HepG2 (cell line): Measurements from ENCODE around the gene PRR11. TPM values are rescaled to one million over a fixed set of nuclear protein-coding genes. Genes with fewer than 3 reads are reported as not detected.

ENCODE experiments used
- AGO2 ChIP-seq: fragments of 200-400 bp; formaldehyde crosslinking; optimal IDR thresholded peaks from 2 replicates; pipeline ENCODE3; 2017; ENCODE audit warnings: mild to moderate bottlenecking, low read depth, low read length, moderate library complexity
- ARNT ChIP-seq: fragments of 450-650 bp; IDR thresholded peaks from 2 replicates; pipeline ENCODE4 v1.6.1; 2017
- ATF7-NPFF ChIP-seq: sonication (generic); formaldehyde crosslinking; IDR thresholded peaks from 2 replicates; pipeline ENCODE4 v1.8.1; 2023; ENCODE audit warnings: mild to moderate bottlenecking, low read depth, missing genetic modification reagents, moderate library complexity
- CREB1 ChIP-seq, 2 experiments: fragments of 450-650 bp in 1 of 2; IDR thresholded peaks; 2 replicates each; pipeline ENCODE4 v1.6.1; 2016 to 2017; ENCODE audit warnings: control low read depth in 1 of 2, mild to moderate bottlenecking in 1 of 2, missing compliant biosample characterization in 1 of 2, missing genetic modification characterization in 1 of 2
- EEA1 ChIP-seq: sonication (generic); formaldehyde crosslinking; IDR thresholded peaks from 2 replicates; pipeline ENCODE4 v1.5.1; 2020; ENCODE audit warnings: mild to moderate bottlenecking, missing genetic modification reagents, borderline replicate concordance
- FOXP4 ChIP-seq: sonication (generic); formaldehyde crosslinking; IDR thresholded peaks from 2 replicates; pipeline ENCODE4 v1.4.0; 2020; ENCODE audit warnings: missing genetic modification reagents
- GATA4 ChIP-seq: sonication (generic); IDR thresholded peaks from 2 replicates; pipeline ENCODE4 v1.6.1; 2016; ENCODE audit warnings: antibody characterized with exemption, low read depth, borderline replicate concordance
- IRF9 ChIP-seq: sonication (generic); formaldehyde crosslinking; IDR thresholded peaks from 2 replicates; pipeline ENCODE4 v1.8.0; 2022; ENCODE audit warnings: missing genetic modification reagents, mild to moderate bottlenecking, borderline replicate concordance
- NR0B2 ChIP-seq: sonication (generic); formaldehyde crosslinking; IDR thresholded peaks from 2 replicates; pipeline ENCODE4 v1.4.0; 2020; ENCODE audit warnings: mild to moderate bottlenecking, missing genetic modification reagents
- RELA ChIP-seq: sonication (generic); formaldehyde crosslinking; IDR thresholded peaks from 2 replicates; pipeline ENCODE4 v1.4.0; 2020; ENCODE audit warnings: missing genetic modification reagents
- RFX1 ChIP-seq: fragments of 450-650 bp; IDR thresholded peaks from 2 replicates; pipeline ENCODE4 v1.6.1; 2017
- SNAPC2 ChIP-seq: sonication (generic); formaldehyde crosslinking; IDR thresholded peaks from 2 replicates; pipeline ENCODE4 v1.8.1; 2022; ENCODE audit warnings: mild to moderate bottlenecking, missing genetic modification reagents
- SNRNP70 ChIP-seq: fragments of 200-400 bp; formaldehyde crosslinking; IDR thresholded peaks from 2 replicates; pipeline ENCODE4 v1.6.1; 2017; ENCODE audit warnings: mild to moderate bottlenecking, low read depth, low read length, moderate library complexity
- TP53 ChIP-seq: sonication (generic); formaldehyde crosslinking; conservative IDR thresholded peaks from 2 replicates; pipeline ENCODE4 v1.4.0; 2020; ENCODE audit warnings: missing genetic modification reagents
- U2AF2 ChIP-seq: fragments of 200-400 bp; formaldehyde crosslinking; IDR thresholded peaks from 2 replicates; pipeline ENCODE4 v1.6.1; 2017; ENCODE audit warnings: low read depth, mild to moderate bottlenecking, low read length
- ZFX ChIP-seq: sonication (generic); formaldehyde crosslinking; IDR thresholded peaks from 2 replicates; pipeline ENCODE4 v1.4.0; 2020; ENCODE audit warnings: mild to moderate bottlenecking, low read depth, missing genetic modification reagents, moderate library complexity
- ZNF746 ChIP-seq: sonication (generic); formaldehyde crosslinking; IDR thresholded peaks from 2 replicates; pipeline ENCODE4 v1.8.0; 2022; ENCODE audit warnings: mild to moderate bottlenecking, missing genetic modification reagents
- polyA plus RNA-seq, 8 experiments: library from polyadenylated mRNA; depleted of rRNA in 3 of 8; stranded (reverse) in 7 of 8; unstranded in 1 of 8; fragments of >200 nt; fragmentation: Illumina TruSeq in 4 of 8; extraction: Trizol in 4 of 8; gene quantifications; 2 replicates each; pipeline versions ENCODE4 v1.2.1 to v1.2.3, GENCODE V29; 2011 to 2016; ENCODE audit warnings: low read depth in 4 of 8, missing spikeins in 1 of 8, mixed read lengths in 1 of 8; ENCODE audit not compliant: insufficient read depth in 1 of 8
- total RNA-seq, 5 experiments: library from RNA; depleted of rRNA; stranded (reverse); fragments of >200 nt; fragmentation: Illumina TruSeq; extraction: Trizol; gene quantifications; 2 replicates each; pipeline ENCODE4 v1.2.3, GENCODE V29; 2016; ENCODE audit warnings: low read depth in 1 of 5
- TF ChIP-seq, protein P1 (sequence below): sonication (generic); formaldehyde crosslinking; IDR thresholded peaks from 2 replicates; pipeline ENCODE4 v1.4.0; 2020; ENCODE audit warnings: missing genetic modification reagents
- TF ChIP-seq, protein P2 (sequence below): sonication (generic); formaldehyde crosslinking; conservative IDR thresholded peaks from 2 replicates; pipeline ENCODE4 v1.4.0; 2020; ENCODE audit warnings: missing genetic modification reagents

The PRR11 gene
- total and polyA plus RNA-seq, 2 of the 13 experiments (the other 11 are each of a cell fraction or from before 2014, with no cell fraction given): 35.7 to 39.2 TPM

- TF ChIP-seq, protein P1, sequence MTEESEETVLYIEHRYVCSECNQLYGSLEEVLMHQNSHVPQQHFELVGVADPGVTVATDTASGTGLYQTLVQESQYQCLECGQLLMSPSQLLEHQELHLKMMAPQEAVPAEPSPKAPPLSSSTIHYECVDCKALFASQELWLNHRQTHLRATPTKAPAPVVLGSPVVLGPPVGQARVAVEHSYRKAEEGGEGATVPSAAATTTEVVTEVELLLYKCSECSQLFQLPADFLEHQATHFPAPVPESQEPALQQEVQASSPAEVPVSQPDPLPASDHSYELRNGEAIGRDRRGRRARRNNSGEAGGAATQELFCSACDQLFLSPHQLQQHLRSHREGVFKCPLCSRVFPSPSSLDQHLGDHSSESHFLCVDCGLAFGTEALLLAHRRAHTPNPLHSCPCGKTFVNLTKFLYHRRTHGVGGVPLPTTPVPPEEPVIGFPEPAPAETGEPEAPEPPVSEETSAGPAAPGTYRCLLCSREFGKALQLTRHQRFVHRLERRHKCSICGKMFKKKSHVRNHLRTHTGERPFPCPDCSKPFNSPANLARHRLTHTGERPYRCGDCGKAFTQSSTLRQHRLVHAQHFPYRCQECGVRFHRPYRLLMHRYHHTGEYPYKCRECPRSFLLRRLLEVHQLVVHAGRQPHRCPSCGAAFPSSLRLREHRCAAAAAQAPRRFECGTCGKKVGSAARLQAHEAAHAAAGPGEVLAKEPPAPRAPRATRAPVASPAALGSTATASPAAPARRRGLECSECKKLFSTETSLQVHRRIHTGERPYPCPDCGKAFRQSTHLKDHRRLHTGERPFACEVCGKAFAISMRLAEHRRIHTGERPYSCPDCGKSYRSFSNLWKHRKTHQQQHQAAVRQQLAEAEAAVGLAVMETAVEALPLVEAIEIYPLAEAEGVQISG (CRISPR knock-in tag): peak; percentile 74; the same call in 1 of the 2 replicates
- TF ChIP-seq EEA1: peak; percentile 71; the same call in 1 of the 2 replicates
- TF ChIP-seq ZNF746 (CRISPR knock-in tag): peak; percentile 74; the same call in 1 of the 2 replicates
- no peak for TF ChIP-seq RELA
- no peak for TF ChIP-seq SNRNP70
- 0 out of 2 replicates have a peak, but pooled peaks have one; percentile 59 for TF ChIP-seq IRF9 (CRISPR knock-in tag)
- peak; percentile 82; the same call in 1 of the 2 replicates for TF ChIP-seq SNAPC2
- peak; percentile 54 for TF ChIP-seq CREB1 (IDR thresholded peaks at IDR 0.05)
- no peak for TF ChIP-seq CREB1 (CRISPR knock-in tag; IDR thresholded peaks at IDR 0.05)
- TF ChIP-seq, protein P2, sequence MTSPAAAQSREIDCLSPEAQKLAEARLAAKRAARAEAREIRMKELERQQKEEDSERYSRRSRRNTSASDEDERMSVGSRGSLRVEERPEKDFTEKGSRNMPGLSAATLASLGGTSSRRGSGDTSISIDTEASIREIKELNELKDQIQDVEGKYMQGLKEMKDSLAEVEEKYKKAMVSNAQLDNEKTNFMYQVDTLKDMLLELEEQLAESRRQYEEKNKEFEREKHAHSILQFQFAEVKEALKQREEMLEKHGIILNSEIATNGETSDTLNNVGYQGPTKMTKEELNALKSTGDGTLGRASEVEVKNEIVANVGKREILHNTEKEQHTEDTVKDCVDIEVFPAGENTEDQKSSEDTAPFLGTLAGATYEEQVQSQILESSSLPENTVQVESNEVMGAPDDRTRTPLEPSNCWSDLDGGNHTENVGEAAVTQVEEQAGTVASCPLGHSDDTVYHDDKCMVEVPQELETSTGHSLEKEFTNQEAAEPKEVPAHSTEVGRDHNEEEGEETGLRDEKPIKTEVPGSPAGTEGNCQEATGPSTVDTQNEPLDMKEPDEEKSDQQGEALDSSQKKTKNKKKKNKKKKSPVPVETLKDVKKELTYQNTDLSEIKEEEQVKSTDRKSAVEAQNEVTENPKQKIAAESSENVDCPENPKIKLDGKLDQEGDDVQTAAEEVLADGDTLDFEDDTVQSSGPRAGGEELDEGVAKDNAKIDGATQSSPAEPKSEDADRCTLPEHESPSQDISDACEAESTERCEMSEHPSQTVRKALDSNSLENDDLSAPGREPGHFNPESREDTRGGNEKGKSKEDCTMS (CRISPR knock-in tag): 0 out of 2 replicates have a peak, but pooled peaks have one; percentile 72
- no peak for TF ChIP-seq ARNT
- peak; percentile 49 for TF ChIP-seq FOXP4 (CRISPR knock-in tag)
- TF ChIP-seq RFX1: peak; percentile 10; the same call in 1 of the 2 replicates
- no peak for TF ChIP-seq TP53 (CRISPR knock-in tag)
- no peak for TF ChIP-seq GATA4
- TF ChIP-seq U2AF2: no peak
- 0 out of 2 replicates have a peak, but pooled peaks have one; percentile 72 for TF ChIP-seq ATF7-NPFF (CRISPR knock-in tag)
- peak; percentile 92 for TF ChIP-seq NR0B2 (CRISPR knock-in tag)
- TF ChIP-seq AGO2: no peak
- peak; percentile 80 for TF ChIP-seq ZFX
These were observed 65.0 kb downstream of the PRR11 start, which contains the start of gene GDPD1 (continued) for GRCh38 chr17:59220328-59221158.
